GM18868 (cell line): ENCODE results near the gene PARP12.
"Not testable (repeated sequence)": the region's sequence is repeated elsewhere in the genome, so short reads cannot be mapped to it uniquely, and the experiment has no call there.

Experiments
- ATAC-seq: cut with Tn5 transposase; IDR thresholded peaks from one replicate; pipeline ENCODE4 v1.9.1; 2021; ENCODE audit warnings: mild to moderate bottlenecking, moderate library complexity; ENCODE audit not compliant: unreplicated experiment

PARP12 gene, protein sequence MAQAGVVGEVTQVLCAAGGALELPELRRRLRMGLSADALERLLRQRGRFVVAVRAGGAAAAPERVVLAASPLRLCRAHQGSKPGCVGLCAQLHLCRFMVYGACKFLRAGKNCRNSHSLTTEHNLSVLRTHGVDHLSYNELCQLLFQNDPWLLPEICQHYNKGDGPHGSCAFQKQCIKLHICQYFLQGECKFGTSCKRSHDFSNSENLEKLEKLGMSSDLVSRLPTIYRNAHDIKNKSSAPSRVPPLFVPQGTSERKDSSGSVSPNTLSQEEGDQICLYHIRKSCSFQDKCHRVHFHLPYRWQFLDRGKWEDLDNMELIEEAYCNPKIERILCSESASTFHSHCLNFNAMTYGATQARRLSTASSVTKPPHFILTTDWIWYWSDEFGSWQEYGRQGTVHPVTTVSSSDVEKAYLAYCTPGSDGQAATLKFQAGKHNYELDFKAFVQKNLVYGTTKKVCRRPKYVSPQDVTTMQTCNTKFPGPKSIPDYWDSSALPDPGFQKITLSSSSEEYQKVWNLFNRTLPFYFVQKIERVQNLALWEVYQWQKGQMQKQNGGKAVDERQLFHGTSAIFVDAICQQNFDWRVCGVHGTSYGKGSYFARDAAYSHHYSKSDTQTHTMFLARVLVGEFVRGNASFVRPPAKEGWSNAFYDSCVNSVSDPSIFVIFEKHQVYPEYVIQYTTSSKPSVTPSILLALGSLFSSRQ

GRCh38 chr7:140062528-140063299, at the start of gene PARP12:
Gene PARP12, minus strand, starts transcription at chr7:140062951. Its CDS starts 104 bp downstream, at chr7:140062847.
- ATAC-seq: peak; percentile 92

DNA sequence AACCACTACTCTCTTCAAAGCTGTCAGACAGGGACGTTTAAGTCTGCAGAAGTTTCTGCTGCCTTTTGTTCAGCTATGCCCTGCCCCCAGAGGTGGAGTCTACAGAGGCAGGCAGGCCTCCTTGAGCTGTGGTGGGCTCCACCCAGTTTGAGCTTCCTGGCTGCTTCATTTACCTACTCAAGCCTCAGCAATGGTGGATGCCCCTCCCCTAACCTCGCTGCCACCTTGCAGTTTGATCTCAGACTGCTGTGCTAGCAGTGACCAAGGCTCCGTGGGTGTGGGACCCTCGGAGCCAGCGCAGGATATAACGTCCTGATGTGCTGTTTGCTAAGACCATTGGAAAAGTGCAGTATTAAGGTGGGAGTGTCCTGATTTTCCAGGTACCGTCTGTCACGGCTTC, 46.0 kb upstream of the PARP12 start:
- not testable (repeated sequence) for ATAC-seq

- ATAC-seq: no peak
These were observed 33.7 kb upstream of the PARP12 start for GRCh38 chr7:140096459-140096858.

DNA sequence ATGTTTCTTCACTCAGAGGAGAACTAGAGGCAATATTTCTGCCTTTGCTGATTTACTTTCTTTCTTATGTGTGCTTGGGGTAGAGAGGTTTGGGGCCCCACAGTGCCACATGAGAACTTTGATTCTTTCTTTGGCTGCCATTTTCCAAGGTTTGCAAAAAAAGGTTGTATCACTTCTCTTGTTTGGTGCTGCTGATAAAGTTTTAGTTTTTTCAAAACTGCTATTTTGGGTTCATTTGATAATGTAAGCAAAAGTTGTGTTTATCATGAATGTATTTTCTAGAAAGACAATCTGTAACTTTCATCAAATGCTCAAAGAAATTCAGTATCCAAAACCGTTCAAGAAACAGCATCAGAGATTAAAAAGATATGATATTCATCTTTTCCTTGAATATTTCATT, 30.6 kb upstream of the PARP12 start:
- no peak for ATAC-seq

GRCh38 chr7:140085447-140085846, 22.7 kb upstream of the PARP12 start:
- no peak for ATAC-seq

- ATAC-seq: peak; percentile 96
These were observed 22.2 kb upstream of the PARP12 start for GRCh38 chr7:140084972-140085371.

DNA sequence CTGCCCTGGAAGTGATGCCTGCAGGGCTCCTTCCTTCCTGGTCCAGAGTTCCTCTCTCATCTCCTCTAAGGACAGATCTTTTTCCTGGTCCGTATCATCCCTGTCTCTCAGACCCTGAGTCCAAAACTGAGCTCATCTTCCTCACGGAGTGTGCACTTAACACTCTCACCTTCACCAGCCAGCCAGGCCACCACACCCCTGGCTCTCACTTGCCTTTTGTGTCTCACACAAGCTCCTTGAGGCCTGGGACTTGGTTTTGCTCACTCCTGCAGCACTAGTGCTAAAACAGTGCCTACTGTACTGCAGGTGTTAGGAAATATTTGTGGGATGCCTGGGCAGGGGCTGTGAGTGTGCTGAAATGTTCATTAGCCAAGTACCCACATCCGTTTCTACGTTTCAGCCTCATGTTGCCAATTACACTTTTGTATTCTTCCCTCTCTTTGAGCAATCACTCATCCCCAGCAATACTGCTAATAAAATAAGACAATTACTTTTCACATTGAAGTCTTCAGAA, 21.4 kb upstream of the PARP12 start:
- ATAC-seq: no peak

DNA sequence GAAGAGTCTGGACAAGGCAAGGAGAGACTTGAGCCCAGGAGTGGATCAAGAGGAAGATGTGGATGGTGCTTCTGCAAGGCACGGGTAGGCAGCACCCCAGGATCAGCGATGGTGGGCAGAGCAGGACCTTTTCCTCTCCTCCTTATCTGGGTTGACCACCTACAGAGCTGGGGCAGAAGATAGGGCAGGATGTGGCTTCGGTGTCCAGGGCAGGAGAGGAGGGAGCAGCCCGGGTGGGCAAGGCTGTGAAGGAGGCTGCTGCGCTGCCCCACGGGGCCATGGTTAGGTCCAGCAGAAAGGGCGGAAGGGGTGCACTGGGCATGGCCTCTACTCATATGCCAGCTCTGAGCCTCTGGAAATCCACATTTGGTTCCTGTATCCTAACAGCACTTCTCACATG, 20.0 kb upstream of the PARP12 start:
- ATAC-seq: no peak

DNA sequence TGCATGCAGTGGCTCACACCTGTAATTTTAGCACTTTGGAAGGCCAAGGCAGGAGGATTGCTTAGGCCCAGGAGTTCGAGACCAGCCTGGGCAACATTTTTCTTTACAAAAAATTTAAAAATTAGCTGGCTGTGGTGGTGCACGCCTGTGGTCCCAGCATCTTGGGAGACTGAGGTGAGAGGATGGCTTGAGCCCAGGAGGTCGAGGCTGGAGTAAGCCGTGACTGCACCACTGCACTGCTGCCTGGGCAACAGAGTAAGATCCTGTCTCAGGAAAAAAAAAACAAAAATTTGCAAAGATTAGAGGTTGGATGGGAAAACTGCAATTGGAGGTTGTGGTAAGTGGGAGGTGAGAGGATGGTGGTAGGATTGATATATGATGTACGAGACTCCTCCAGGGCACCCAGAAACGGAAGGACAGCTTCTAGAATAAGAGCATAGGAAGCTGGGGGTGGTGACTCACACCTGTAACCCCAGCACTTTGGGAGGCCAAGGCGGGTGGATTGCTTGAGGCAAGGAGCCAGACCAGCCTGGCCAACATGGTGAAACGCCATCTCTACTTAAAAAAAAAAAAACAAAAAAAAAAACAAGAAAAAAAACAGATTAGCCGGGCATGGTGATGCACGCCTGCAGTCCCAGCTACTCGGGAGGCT, 19.1 kb upstream of the PARP12 start:
- ATAC-seq: no peak

DNA sequence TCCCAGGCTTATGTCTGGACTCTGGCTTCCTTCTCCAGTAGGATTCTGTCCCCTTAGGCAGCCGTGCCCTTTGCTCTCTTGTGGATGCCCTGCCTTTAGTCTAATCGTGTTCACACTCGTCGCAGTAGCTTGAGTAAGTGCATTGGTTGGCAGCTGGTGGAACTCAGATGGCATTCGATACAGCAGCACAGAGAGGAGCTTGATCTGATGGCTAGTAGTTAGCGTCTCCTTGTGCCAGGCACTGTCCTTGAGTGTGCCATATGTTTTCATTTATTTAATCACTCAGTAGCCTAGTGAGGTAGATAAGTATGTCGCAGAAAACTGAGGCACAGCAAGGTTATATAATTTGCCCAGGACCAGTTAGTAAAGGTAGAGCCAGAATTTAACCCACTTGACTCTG, 18.2 kb upstream of the PARP12 start:
- no peak for ATAC-seq

DNA sequence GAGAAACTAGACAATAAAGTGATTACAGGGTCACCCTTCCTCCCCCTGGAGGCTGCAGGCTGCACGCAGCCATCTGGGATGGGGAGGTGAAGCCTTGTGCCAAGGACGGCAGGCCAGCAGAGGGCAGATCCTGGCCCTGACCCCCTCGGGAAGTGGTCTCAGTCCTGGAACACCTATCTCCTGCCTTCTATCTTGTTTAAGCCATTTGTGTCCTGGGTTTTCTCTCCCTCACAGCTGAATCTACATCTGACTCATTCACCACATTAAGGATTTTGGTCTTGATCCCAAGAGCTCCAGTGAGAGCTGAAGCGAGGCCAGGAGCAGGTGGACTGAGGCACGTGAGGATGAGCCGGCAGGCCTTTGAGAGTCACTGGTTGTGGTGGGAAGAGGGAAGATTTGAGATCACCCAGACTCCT, 16.4 kb upstream of the PARP12 start:
- ATAC-seq: no peak

- ATAC-seq: no peak
These were observed 15.6 kb upstream of the PARP12 start for GRCh38 chr7:140078392-140078791.

- no peak for ATAC-seq
These were observed 12.0 kb upstream of the PARP12 start for GRCh38 chr7:140074780-140075179.

GRCh38 chr7:140070546-140070945, 7.8 kb upstream of the PARP12 start:
- ATAC-seq: no peak

- ATAC-seq: no peak
These were observed 6.7 kb upstream of the PARP12 start for GRCh38 chr7:140069298-140069949.

GRCh38 chr7:140068033-140068432, 5.3 kb upstream of the PARP12 start:
- ATAC-seq: no peak

GRCh38 chr7:140067052-140067451, 4.3 kb upstream of the PARP12 start:
- no peak for ATAC-seq

DNA sequence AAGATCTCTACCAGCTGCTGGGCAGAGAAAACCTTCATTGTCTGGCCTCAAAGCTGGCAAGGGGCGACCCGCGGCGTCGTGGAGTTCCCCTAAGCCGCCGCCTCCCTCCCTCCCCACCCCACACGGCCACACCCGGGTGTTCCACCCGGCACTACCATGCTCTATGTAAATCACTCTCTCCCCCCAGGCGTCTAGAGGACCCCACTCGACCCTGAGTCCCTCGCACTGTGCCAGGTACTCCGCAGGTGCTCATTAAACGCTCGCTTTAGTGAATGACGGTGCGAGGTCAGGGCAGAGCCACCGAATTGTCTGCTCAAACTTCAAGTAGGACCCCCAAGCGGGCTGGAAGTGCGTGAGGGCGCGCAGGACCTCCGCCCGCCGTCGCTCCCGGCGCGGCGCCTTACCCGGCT, 628 bp downstream of the PARP12 start:
- ATAC-seq: peak; percentile 29

DNA sequence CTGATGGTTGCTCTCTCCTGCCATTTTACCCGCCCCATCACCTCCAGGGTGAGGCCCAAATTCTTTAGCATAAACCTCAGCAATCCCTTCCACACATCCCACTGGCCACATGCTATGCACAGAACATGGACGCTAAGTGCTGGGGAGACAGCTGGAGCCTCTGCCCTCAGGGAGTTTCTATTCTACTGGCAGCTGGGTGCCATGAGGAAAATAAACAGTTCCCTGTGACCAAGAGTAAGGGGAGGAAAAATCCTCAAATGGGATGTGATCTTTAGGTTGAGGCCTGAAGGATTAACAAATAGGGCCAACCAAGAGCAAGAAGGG, 1.2 kb downstream of the PARP12 start:
- no peak for ATAC-seq

DNA sequence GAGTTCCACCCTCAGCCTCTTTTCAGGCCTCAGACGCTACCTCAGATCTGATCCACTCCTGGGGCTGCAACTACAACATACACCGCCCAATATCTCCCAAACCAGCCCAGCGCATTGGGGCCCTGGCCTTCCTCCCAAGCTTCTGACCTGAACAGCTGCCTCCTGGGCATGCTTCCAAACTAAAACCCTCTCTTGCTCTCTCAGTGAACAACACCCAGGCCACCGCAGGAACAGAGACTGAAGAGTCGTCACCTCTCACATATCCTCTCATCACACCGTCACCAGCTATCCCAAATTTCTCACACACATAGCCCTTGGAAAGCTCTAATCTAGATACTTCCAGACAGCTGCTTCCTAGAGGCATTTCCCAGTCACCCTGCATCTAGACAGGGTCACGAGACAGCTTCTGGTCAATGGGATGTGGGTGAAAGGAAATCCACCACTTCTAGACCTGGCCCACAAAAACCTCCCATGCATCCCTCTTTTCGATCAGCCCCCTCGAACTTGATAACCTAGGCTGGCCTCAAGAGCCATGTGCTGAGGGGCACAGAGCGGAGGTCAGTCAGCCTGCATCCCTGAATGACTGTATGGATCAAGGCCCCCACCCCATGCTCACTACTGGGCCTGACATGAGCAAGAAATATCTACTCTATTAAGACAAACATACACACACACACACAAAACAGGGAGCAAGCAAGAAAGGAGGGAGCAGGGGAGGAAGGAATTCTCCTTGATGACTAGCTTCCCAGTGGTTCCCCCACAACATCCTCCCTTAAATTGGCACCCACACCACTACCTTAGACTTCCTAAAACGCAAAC, 1.8 kb downstream of the PARP12 start:
- ATAC-seq: no peak
